Activated CD4-positive, CD25-positive, alpha-beta regulatory T cell treated with anti-CD3 and anti-CD28 coated beads, Interleukin-2, amount 50 U/mL, for 72 hours (primary cell): ENCODE data around the gene TKTL1.
"Not testable (repeated sequence)": the region's sequence is repeated elsewhere in the genome, so short reads cannot be mapped to it uniquely, and the experiment has no call there.

Source experiments
- DNase-seq: peaks from one replicate; pipeline ENCODE4 v3.0.0; 2021

The TKTL1 gene

GRCh38 chrX:154295664-154296310, at the start of gene TKTL1:
TKTL1 (plus strand) TSS chrX:154295795; CDS start chrX:154295860, 65 bp downstream.
- no peak for DNase-seq

GRCh38 chrX:154247377-154248045, 48.1 kb upstream of the TKTL1 start:
- not testable (repeated sequence) for DNase-seq

- DNase-seq: not testable (repeated sequence)
Measured at GRCh38 chrX:154248076-154248475, 47.5 kb upstream of the TKTL1 start.

GRCh38 chrX:154257282-154257681, 38.3 kb upstream of the TKTL1 start, which contains the start of gene OPN1MW3:
OPN1MW3 (plus strand) TSS chrX:154257582; CDS start chrX:154257620, 38 bp downstream.
- DNase-seq: not testable (repeated sequence)

- DNase-seq: not testable (repeated sequence)
Measured at GRCh38 chrX:154258711-154259110, 36.9 kb upstream of the TKTL1 start.

GRCh38 chrX:154263072-154263471, 32.5 kb upstream of the TKTL1 start:
- not testable (repeated sequence) for DNase-seq

GRCh38 chrX:154269245-154269644, 26.4 kb upstream of the TKTL1 start:
- DNase-seq: not testable (repeated sequence)

GRCh38 chrX:154284489-154285338, 10.9 kb upstream of the TKTL1 start:
- DNase-seq: not testable (repeated sequence)

- DNase-seq: not testable (repeated sequence)
Measured at GRCh38 chrX:154286406-154286805, 9.2 kb upstream of the TKTL1 start.

- no peak for DNase-seq
Measured at GRCh38 chrX:154294791-154295574, 612 bp upstream of the TKTL1 start, which contains the start of gene TEX28. TEX28 (minus strand) TSS chrX:154295124; CDS start chrX:154292117, 3,007 bp downstream.

GRCh38 chrX:154296731-154297130, 1.1 kb downstream of the TKTL1 start:
- no peak for DNase-seq

- no peak for DNase-seq
Measured at GRCh38 chrX:154298312-154298711, 2.7 kb downstream of the TKTL1 start.

- no peak for DNase-seq
Measured at GRCh38 chrX:154300816-154301215, 5.2 kb downstream of the TKTL1 start.

GRCh38 chrX:154302998-154303397, 7.4 kb downstream of the TKTL1 start:
- not testable (repeated sequence) for DNase-seq

GRCh38 chrX:154303476-154303875, 7.9 kb downstream of the TKTL1 start:
- DNase-seq: no peak

- no peak for DNase-seq
Measured at GRCh38 chrX:154304846-154305245, 9.3 kb downstream of the TKTL1 start.

- DNase-seq: no peak
Measured at GRCh38 chrX:154305541-154306205, 10.1 kb downstream of the TKTL1 start.

GRCh38 chrX:154307202-154307601, 11.6 kb downstream of the TKTL1 start:
- no peak for DNase-seq

GRCh38 chrX:154308108-154308946, 12.7 kb downstream of the TKTL1 start:
- DNase-seq: peak; percentile 82

GRCh38 chrX:154309041-154309775, 13.6 kb downstream of the TKTL1 start:
- DNase-seq: no peak
